GM18951 (cell line): Measurements from ENCODE around the gene TMEM143.
"Not testable (repeated sequence)": the region's sequence is repeated elsewhere in the genome, so short reads cannot be mapped to it uniquely, and the experiment has no call there.

Experiments used
- POLR2A ChIP-seq: IDR thresholded peaks from 4 replicates; pipeline ENCODE4 v1.6.1; 2011; ENCODE audit warnings: mild to moderate bottlenecking; ENCODE audit not compliant: insufficient read length, insufficient read depth; ENCODE audit errors: extremely low read depth
- in situ Hi-C: fragments of 300-500 bp; cut with MboI; formaldehyde crosslinking; loops from one replicate; pipeline ENCODE4 v1.12.0; 2022; ENCODE audit warnings: low sequenced_read_pairs, mixed read lengths, inconsistent platforms; ENCODE audit not compliant: unreplicated experiment

The TMEM143 gene

DNA sequence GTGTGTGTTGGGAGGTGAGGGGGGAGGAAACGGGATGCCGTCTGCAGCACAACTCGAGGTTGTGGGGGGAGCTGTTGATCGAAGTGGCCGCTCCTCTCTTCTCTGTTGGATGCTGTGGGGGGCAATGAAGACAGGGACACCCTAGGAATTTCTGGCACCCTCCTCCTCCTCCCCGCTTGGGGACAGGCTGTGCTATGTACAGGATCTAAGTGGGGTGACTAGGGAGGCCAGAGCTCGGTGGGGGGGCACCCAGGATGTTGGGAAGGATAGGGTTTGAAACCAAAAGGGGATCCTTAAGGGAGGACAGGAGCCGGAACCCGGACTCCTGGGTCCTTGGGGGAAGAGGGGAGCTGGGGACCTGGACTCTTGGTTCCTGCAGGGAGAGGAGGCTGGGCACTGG, 31.8 kb upstream of the TMEM143 start:
- in situ Hi-C loops, result no loop called here
- TF ChIP-seq POLR2A, result no peak

DNA sequence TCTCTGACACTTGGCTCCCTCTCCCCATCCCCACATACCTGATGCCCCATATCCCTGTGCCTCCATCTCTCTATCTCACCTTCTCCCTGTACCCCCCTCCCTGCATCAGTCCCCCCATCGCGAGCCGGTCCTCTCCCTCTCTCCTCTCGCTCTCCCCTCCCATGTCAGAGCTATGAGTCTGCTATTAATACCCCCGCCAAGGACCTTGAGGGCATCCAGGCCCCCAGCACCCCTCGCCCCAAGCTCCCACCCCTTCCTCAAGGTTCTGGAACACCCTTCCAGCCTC, 31.4 kb upstream of the TMEM143 start:
- in situ Hi-C loops, result no loop called here
- TF ChIP-seq POLR2A, result no peak

DNA sequence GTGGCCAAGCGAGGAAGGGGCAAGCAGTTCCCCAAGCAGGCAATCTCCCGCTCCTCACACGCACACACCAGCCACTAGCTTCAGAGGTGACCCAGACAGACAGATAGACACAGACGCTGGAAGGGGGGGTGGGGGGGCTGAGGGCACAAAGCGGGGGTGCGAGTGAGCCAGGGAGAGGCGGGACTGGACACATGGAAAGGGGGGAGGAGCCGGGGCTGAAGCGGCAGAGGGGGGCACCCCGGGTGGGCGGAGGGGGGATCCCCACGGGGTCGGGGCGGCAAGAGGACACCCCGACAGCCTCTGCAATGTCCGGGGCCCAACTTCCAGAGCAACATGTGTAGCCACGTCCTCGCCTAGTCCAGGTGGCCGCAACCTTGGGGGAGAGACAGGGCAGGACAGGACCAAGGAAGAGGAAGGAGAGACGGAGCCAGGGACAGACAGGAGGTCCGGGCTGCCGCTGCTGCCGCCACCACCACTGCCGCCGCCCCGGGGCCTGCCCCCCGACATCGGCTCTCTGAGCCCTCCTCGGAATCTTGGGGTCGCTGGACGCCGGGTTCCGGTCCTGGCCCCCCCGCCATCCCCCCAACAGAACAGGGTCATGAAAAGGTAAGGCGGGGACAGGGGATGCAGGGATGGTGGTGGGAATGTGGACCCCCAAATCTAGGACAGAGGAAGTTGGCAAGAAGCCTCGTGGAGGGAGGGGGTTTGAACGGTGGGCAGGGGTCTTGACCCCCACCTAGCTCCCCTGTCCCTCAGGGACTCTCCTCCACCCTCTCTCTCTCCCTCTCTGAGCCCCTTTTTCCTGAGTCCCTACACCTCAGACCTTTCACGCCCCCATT, 30.8 kb upstream of the TMEM143 start:
- in situ Hi-C loops, result no loop called here
- TF ChIP-seq POLR2A, result no peak

DNA sequence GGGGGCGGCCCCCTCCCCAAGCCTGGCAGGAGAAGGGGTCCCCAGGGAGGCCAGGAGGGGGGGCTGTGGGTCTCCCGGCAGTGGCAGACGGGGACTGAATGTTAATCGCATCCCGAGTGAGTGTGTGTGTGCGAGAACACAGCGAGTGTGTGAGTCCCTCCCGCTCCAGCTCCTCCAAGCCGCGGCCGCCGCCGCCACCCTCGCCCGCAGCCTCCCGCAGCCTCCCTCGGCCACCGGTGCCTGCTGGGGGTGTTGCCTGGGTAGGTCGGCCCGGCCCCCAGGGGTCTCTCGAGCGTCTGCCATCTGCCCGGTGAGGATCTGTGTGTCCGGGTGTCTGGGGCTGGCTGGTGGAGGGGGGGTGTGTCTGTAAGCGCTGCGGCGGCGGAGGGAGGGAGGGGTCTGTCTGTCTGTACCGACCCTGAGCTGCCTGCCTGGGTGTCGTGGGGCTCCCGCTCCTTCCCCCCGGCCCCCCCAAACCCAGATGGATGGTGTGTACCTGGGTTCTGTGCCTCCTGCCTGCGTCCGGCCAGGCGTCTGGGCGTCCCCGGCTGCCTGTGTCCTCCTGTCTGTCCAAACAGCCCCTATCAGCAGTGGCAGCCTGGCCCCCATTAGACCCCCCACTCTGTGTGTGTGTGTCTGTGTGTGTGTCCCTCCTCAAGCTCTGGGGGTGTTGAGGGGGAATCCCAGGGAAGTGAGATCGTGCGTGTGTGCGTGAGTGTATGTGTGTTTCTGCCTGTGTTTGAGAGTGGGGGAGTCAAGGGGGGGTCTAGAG, 30.0 kb upstream of the TMEM143 start, which contains the start of gene GRIN2D:
Gene GRIN2D, plus strand, starts transcription at position 110 of the 772 bp plus-strand sequence. CDS start 4,725 bp downstream, outside the sequence.
- in situ Hi-C loops, result no loop called here
- no peak for TF ChIP-seq POLR2A

DNA sequence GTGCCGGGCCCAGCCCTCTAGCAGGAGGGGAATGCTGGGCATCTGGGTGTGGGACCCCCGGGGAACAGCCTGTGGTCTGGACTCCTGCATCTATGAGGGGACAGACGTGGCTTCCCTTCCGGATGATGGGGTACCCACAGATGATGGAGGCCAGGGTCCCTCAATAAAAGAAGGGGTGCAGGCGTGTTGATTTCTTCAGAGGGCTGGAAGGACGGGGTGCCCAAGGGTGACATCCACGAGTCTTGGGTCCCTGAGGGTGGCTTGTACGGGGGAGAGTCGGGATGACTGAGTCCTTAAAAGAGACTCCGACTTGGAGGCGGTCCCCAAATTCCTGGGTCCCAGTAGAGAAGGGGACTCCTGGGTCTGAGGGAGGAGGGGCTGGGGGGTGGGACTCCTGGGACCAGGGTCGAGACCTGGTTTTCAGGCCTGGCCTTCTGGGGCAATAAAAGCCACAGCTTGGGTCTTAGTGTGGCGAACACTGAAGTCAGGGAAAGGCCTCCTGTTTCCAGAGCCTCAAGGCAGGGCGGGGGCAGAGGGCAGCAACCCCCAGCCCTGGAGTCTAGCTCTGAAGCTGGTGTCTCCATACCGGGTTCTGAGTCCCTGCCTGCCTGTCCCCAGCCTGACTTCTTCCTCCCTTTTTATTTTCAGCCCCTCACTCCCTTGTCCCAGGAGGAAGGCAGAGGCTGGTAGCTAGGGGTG, 29.3 kb upstream of the TMEM143 start:
- no peak for TF ChIP-seq POLR2A
- in situ Hi-C loops, result no loop called here

DNA sequence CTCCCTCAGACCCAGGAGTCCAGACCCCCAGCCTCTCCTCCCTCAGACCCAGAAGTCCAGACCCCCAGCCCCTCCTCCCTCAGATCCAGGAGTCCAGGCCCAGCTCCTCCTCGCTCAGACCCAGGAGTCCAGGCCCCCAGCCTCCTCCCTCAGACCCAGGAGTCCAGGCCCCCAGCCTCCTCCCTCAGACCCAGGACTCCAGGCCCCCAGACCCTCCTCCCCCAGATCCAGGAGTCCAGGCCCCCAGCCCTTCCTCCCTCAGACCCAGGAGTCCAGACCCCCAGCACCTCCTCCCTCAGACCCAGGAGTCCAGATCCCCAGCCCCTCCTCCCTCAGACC, 28.2 kb upstream of the TMEM143 start:
- in situ Hi-C loops, result not testable (repeated sequence)

DNA sequence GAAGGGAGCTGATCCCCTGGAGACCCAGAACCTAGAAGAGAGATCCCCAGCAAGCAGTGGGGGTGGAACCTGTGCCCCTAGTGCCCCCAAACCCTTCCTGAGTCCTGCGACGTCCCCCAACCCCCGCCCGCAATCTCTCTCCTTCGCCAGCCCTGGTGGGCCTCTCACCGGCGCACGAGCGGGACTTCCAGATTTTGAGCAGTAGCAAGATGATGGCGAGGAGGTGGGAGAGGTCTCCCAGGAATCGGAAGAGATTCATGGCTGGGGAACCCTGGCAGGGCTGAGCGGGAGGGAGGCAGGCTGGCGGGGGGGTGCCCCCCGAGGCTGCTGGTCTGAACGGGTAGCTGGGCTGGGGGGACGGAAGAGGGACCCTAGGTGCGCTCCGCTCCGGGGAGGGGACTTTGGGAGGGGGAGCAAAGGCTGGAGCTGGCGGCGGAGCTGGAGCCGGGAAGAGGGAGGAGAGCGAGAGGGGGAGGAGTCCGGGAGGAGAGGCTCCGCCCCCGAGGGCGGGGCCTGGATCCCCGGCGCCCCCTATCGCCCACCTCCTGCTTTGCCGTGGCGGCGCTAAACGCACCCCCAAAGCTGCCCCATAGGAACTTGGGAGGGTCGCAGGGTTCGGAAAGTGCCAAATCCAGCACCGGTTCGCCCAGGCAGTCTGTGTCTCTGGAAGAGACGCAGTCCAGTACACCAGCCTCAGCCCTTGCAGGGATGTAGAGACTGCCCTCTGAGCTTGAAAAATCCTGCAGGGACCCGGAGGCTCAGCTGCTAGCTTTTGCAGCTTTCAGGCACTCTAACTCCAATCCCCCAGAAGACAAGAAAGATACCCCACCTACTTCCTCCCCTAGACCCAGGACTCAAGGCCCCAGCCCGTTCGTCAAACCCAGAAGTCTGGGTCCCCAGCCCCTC, 27.6 kb upstream of the TMEM143 start, which contains the start of gene KDELR1:
Gene KDELR1, minus strand, starts transcription at position 452 of the 906 bp plus-strand sequence. Its CDS starts 193 bp downstream, at position 259.
- in situ Hi-C loops, result no loop called here
- TF ChIP-seq POLR2A, result peak; percentile 57

DNA sequence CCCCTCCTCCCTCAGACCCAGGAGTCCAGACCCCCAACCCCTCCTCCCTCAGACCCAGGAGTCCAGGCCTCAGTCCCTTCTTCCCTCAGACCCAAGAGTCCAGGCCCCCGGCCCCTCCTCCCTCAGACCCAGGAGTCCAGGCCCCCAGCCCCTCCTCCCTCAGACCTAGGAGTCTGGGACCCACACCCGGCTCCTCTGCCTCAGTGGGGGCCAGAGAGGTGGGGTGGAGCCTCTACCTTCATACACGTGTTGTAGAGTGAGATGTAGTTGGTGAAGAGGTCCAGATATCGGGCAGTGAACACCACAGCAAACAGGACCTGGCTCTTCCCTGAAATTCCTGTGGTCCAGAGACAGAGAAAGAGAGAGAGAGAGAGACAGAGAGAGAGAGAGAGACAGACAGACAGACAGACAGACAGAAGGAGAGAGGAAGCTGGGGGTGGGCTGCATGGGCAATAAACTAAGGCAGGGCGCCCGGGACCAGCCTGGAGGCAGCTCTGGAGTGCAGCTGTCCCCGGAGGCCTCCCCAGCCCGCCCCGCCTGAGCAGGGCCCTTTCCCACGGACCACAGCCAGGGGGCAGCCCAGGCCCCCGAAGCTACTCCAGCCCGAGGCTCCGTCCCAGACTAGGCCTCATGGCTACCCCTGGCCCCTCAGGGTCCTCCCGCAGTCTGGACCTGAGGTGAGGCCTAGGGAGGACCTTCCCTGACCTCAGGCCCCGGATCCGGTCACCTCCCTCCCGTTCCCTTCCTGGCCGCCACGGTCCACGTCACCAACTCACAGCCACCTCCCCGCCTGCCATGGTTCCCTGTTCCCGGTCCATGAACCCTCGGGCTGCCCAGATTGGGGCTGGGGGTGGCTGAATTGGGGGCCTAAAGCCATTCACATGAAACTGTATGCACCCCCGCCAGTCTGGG, 26.7 kb upstream of the TMEM143 start:
- peak; percentile 25 for TF ChIP-seq POLR2A
- in situ Hi-C loops, result no loop called here

DNA sequence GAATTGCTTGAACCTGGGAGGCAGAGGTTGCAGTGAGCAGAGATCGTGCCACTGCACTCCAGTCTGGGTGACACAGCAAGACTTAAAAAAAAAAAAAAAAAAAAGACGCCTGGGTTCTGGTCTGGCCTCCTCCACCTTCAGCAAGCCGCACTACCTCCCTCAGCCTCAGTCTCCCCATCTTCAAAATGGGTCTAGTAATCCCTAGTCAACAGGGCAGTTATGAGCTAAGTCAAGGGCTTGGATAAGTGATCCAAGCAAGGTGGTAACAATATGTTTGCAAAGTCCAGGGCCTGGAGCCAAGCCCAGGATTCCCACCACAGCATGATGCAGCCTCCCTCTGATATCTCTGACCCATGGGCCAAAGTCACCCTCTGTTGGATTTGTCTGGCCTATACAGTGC, 23.2 kb upstream of the TMEM143 start:
- TF ChIP-seq POLR2A, result no peak
- in situ Hi-C loops, result no loop called here

DNA sequence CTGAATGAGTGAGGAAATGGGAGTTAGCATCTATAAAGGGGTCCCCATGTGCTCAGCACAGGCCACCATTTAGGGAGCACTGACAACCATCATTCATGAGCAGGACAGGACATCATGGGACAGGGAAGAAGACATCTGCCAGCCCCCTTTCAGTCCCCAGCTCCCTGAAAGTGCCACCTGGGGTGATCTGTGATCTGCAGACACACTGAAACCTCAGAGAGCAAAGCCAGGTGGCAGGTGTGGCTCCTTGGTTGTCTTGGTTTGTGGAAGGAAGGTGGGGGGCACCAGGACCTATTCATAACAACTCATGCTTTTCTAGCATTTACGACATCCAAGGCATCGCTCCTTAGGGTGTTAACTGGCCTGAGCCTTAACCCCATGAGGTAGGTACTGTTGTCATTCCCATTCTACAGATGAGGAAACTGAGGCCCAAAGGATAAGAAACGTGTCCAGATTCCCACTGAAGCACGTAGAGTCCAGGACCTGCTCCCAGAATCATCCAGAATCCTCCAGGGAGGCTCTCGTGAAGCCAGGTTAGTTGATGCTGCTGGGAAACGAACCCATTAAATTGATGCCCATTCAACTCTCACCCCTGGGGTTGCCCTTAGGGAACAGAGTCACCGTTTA, 21.8 kb upstream of the TMEM143 start:
- in situ Hi-C loops, result no loop called here

DNA sequence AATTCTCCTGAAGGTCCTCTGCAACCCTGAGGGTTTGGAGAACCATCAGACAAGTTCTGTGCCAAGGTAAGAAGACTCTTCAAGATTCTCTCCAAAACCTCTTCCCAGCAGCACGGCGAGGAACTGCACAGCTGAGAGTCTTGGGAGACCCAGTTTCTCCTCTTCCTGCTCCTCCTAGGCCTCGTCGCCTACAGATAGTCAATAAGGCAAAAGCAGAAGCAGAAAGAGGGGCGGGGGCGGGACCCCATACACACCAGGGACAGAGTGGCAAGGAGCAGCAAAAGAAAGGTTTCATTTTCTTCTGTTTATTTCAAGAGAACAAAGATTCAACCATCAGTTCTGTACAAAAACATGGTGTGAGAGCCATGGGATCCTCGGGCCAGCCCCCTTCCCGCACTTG, 18.5 kb upstream of the TMEM143 start:
- TF ChIP-seq POLR2A, result no peak

More for the DNA sequence above, 21.8 kb upstream of the TMEM143 start:
- no peak for TF ChIP-seq POLR2A

More for the DNA sequence above, 18.5 kb upstream of the TMEM143 start:
- in situ Hi-C loops, result no loop called here
